HCT116 (cell line): ENCODE results near the gene DVL1. TPM values are rescaled to one million over a fixed set of nuclear protein-coding genes. Genes with fewer than 3 reads are reported as not detected.
A peak's percentile ranks its signal among the peaks of the same experiment; 100 is the strongest.

Source experiments
- ATAC-seq: fragments of 200-7000 bp; cut with Tn5 transposase; 2 replicates; pipeline ENCODE4 v1.9.1; 2020; ENCODE audit warnings: mild to moderate bottlenecking, moderate library complexity
- BruUV-seq: library from RNA; stranded (reverse); fragments of 400-500 nt; replicated peaks from 2 replicates; lab custom pipeline; 2021; lab: Mats Ljungman, UMichigan
- CTCF ChIA-PET: fragments of 300-600 bp; sonication (Branson Sonifier 250); formaldehyde crosslinking; loops from one replicate; lab custom pipeline; 2021; ENCODE audit warnings: antibody characterized with exemption; lab: Charles Lee
- POLR2A ChIA-PET: fragments of 300-600, 350-600 bp; sonication (Branson Sonifier 250); formaldehyde crosslinking; loops from one replicate; lab custom pipeline; 2021; ENCODE audit warnings: antibody characterized with exemption; lab: Charles Lee
- RAD21 ChIA-PET, 2 experiments: fragments of 300-600 bp; sonication (Branson Sonifier 250); formaldehyde crosslinking; loops; one replicate each; lab custom pipeline; 2023; ENCODE audit warnings: low total read pairs in 2 of 2; ENCODE audit not compliant: uncharacterized antibody in 2 of 2, unreplicated experiment in 2 of 2, low non-redundant PET in 1 of 2; lab: Charles Lee
- DNase-seq: peaks from one replicate; pipeline ENCODE4 v3.0.0-alpha.2; 2010; ENCODE audit warnings: low read depth, low spot score
- H2AFZ ChIP-seq: fragments of 200-600 bp; shearing (Covaris generic), sonication (generic); 2 replicates; pipeline ENCODE4 v1.6.1; 2017; ENCODE audit warnings: low read depth, mixed run types, mixed read lengths, antibody characterized with exemption, low read length; ENCODE audit not compliant: poor library complexity, severe bottlenecking
- H3K27ac ChIP-seq: 2 replicates; pipeline ENCODE4 v1.5.1; 2012; ENCODE audit warnings: low read depth, low read length
- H3K27me3 ChIP-seq: fragments of 200-600 bp; sonication (generic); 2 replicates; pipeline ENCODE4 v1.6.1; 2016; ENCODE audit warnings: mixed run types, low read length, mixed read lengths; ENCODE audit not compliant: insufficient read depth
- H3K36me3 ChIP-seq, 2 experiments: fragments of 200-500 bp in 1 of 2; fragments of 200-600 bp in 1 of 2; sonication (Bioruptor generic) in 1 of 2; sonication (generic) in 1 of 2; 2 replicates each; pipeline versions ENCODE4 v1.5.1 to v1.6.1; 2014 to 2016; ENCODE audit warnings: low read length in 2 of 2, inconsistent platforms in 1 of 2, mixed read lengths in 1 of 2, mixed run types in 1 of 2; ENCODE audit not compliant: insufficient read depth in 2 of 2, control insufficient read depth in 1 of 2
- H3K4me1 ChIP-seq, 2 experiments: fragments of 200-600 bp in 1 of 2; sonication (generic) in 1 of 2; 2 replicates each; pipeline versions ENCODE4 v1.5.1 to v1.6.1; 2012 to 2017; ENCODE audit warnings: low read length in 2 of 2, inconsistent platforms in 1 of 2, mild to moderate bottlenecking in 1 of 2, mixed read lengths in 1 of 2, mixed run types in 1 of 2, moderate library complexity in 1 of 2; ENCODE audit not compliant: insufficient read depth in 2 of 2, control insufficient read depth in 1 of 2
- H3K4me2 ChIP-seq: fragments of 200-600 bp; sonication (generic); 2 replicates; pipeline ENCODE4 v1.6.1; 2017; ENCODE audit warnings: mixed run types, low read length, mixed read lengths
- H3K4me3 ChIP-seq, 2 experiments: fragments of 200-600 bp in 1 of 2; sonication (generic) in 1 of 2; replicated peaks in 1 of 2; 2 replicates each; pipeline ENCODE4 v1.5.1; 2011 to 2016; ENCODE audit warnings: low read length in 2 of 2, control low read depth in 1 of 2, low read depth in 1 of 2, mild to moderate bottlenecking in 1 of 2, mixed read lengths in 1 of 2, mixed run types in 1 of 2
- H3K79me2 ChIP-seq: fragments of 200-600 bp; sonication (generic); 2 replicates; pipeline ENCODE4 v1.6.1; 2017; ENCODE audit warnings: mild to moderate bottlenecking, mixed run types, low read length, moderate library complexity, mixed read lengths; ENCODE audit not compliant: insufficient read depth
- H3K9ac ChIP-seq: fragments of 200-600 bp; sonication (generic); 2 replicates; pipeline ENCODE4 v1.6.1; 2016; ENCODE audit warnings: low read length, mixed read lengths
- H3K9me2 ChIP-seq: fragments of 200-600 bp; sonication (generic), shearing (Covaris generic); 2 replicates; pipeline ENCODE4 v1.6.1; 2017; ENCODE audit warnings: mixed run types, mild to moderate bottlenecking, moderate library complexity; ENCODE audit not compliant: insufficient read depth
- H3K9me3 ChIP-seq, 2 experiments: fragments of 200-500 bp in 1 of 2; fragments of 200-600 bp in 1 of 2; sonication (Bioruptor generic) in 1 of 2; sonication (generic) in 1 of 2; 2 replicates each; pipeline ENCODE4 v1.6.1; 2014 to 2017; ENCODE audit warnings: low read length in 2 of 2, mixed read lengths in 2 of 2, inconsistent platforms in 1 of 2, low read depth in 1 of 2, mild to moderate bottlenecking in 1 of 2, mixed run types in 1 of 2, moderate library complexity in 1 of 2; ENCODE audit not compliant: control insufficient read depth in 1 of 2, insufficient read depth in 1 of 2
- H4K20me1 ChIP-seq: fragments of 200-600 bp; sonication (generic), shearing (Covaris generic); 2 replicates; pipeline ENCODE4 v1.6.1; 2017; ENCODE audit warnings: mixed run types, mild to moderate bottlenecking, moderate library complexity; ENCODE audit not compliant: insufficient read depth
- CBX3 ChIP-seq: IDR thresholded peaks from 2 replicates; pipeline ENCODE4 v1.6.1; 2012; ENCODE audit warnings: low read depth
- CEBPB ChIP-seq: IDR thresholded peaks from 2 replicates; pipeline ENCODE4 v1.6.1; 2012; ENCODE audit warnings: low read depth
- EZH2 ChIP-seq: fragments of 200-600 bp; sonication (generic); IDR thresholded peaks from 2 replicates; pipeline ENCODE4 v1.6.1; 2017; ENCODE audit warnings: antibody characterized with exemption, mixed run types
- EZH2phosphoT487 ChIP-seq: fragments of 200-600 bp; IDR thresholded peaks from 2 replicates; pipeline ENCODE4 v1.6.1; 2018; ENCODE audit warnings: antibody characterized with exemption, borderline replicate concordance
- FOSL1 ChIP-seq: IDR thresholded peaks from 2 replicates; pipeline ENCODE4 v1.6.1; 2012; ENCODE audit warnings: low read depth
- POLR2AphosphoS5 ChIP-seq: IDR thresholded peaks from 2 replicates; pipeline ENCODE4 v1.6.1; 2011; ENCODE audit warnings: mild to moderate bottlenecking, low read depth, low read length, moderate library complexity
- SP1 ChIP-seq: IDR thresholded peaks from 2 replicates; pipeline ENCODE4 v1.6.1; 2012; ENCODE audit warnings: low read depth
- SRF ChIP-seq: IDR thresholded peaks from 2 replicates; pipeline ENCODE4 v1.6.1; 2012; ENCODE audit warnings: low read depth
- YY1 ChIP-seq: IDR thresholded peaks from 2 replicates; pipeline ENCODE4 v1.6.1; 2011; ENCODE audit warnings: low read length, low read depth, moderate library complexity, mild to moderate bottlenecking; ENCODE audit not compliant: insufficient replicate concordance; ENCODE audit errors: extremely low read depth
- ZBTB33 ChIP-seq: IDR thresholded peaks from 2 replicates; pipeline ENCODE4 v1.6.1; 2011; ENCODE audit warnings: mild to moderate bottlenecking, low read length, moderate library complexity; ENCODE audit not compliant: insufficient replicate concordance; ENCODE audit errors: extremely low read depth
- intact Hi-C: fragments of 100-400 bp; cut with micrococcal nuclease; formaldehyde crosslinking; loops from 2 replicates; pipeline ENCODE4 v1.10.0; 2022
- total RNA-seq: library from RNA; stranded (reverse); gene quantifications from one replicate; pipeline ENCODE4 v1.2.1, GENCODE V29; 2021; ENCODE audit not compliant: unreplicated experiment

DVL1 gene
- total RNA-seq, 1 experiment from 2014 or later: 160 TPM

- Histone ChIP-seq H4K20me1 (peaks cover 10% of the 10 kb centered on the region; the same call in 1 of the 2 replicates), H3K9me3 (no peaks in the 10 kb centered on the region), H3K4me1 (peaks cover 27 to 54% of the 10 kb centered on the region in 2 experiments), H3K4me3 (no peak overlapping the region), H3K9ac (no peak overlapping the region), H3K27me3 (no peaks in the 10 kb centered on the region), H3K9me2 (no peaks in the 10 kb centered on the region), H2AFZ (no peak overlapping the region), H3K27ac (peak overlapping the region; percentile 47), H3K36me3 (peaks cover 9 to 21% of the 10 kb centered on the region in 2 experiments; a peak in 2 of 4 replicates), H3K4me2 (no peak overlapping the region), H3K79me2 (peaks cover 88% of the 10 kb centered on the region)
- RAD21 ChIA-PET: no interaction called here
- POLR2A ChIA-PET: no interaction called here
- TF ChIP-seq FOSL1 (no peak), EZH2 (no peak), ZBTB33 (no peak), YY1 (no peak), SRF (no peak)
- no TSS peak for BruUV-seq
- CTCF ChIA-PET: no interaction called here
- intact Hi-C loops: no loop called here
- DNase-seq: no peak
- ATAC-seq: no peak
Observed at GRCh38 chr1:1319646-1319941, 29.6 kb downstream of the DVL1 start.

- Histone ChIP-seq H3K9me3 (no peaks in the 10 kb centered on the region), H3K79me2 (peaks cover 90% of the 10 kb centered on the region), H3K27me3 (no peaks in the 10 kb centered on the region), H3K4me2 (peak overlapping the region; percentile 60), H3K4me3 (no peak overlapping the region), H3K9me2 (no peaks in the 10 kb centered on the region), H2AFZ (no peak overlapping the region), H4K20me1 (peaks cover 10% of the 10 kb centered on the region; the same call in 1 of the 2 replicates), H3K27ac (peak overlapping the region; percentile 47), H3K4me1 (peaks cover 27 to 54% of the 10 kb centered on the region in 2 experiments), H3K9ac (peak overlapping the region; percentile 15), H3K36me3 (peaks cover 9 to 25% of the 10 kb centered on the region in 2 experiments; a peak in 2 of 4 replicates)
- intact Hi-C loops: no loop called here
- TF ChIP-seq SP1 (no peak), EZH2phosphoT487 (no peak), CEBPB (no peak), YY1 (no peak), CBX3 (no peak), POLR2AphosphoS5 (no peak)
- BruUV-seq: no TSS peak
- ChIA-PET POLR2A (interaction anchor here (1.3 kb wide), 2 partner anchors 9 to 19 kb away, joined by 3 to 4 read pairs; no protein-coding TSS in a partner anchor), RAD21 (no interaction called here), CTCF (no interaction called here)
- DNase-seq (no peak), ATAC-seq (no peak)
Observed at GRCh38 chr1:1318777-1319645, 30.2 kb downstream of the DVL1 start.
